Loucy (cell line): Measurements from ENCODE around the gene ZDHHC12.

ENCODE experiments used
- CTCF ChIP-seq: fragments of 200-600 bp; sonication (generic); conservative IDR thresholded peaks from 2 replicates; pipeline ENCODE4 v1.5.1; 2014; ENCODE audit warnings: mild to moderate bottlenecking, antibody characterized with exemption, low read length
- EZH2phosphoT487 ChIP-seq: fragments of 200-600 bp; IDR thresholded peaks from 2 replicates; pipeline ENCODE4 v1.6.1; 2018; ENCODE audit warnings: antibody characterized with exemption, mild to moderate bottlenecking, moderate library complexity, borderline replicate concordance

- TF ChIP-seq CTCF (no peak), EZH2phosphoT487 (no peak)
Measured at GRCh38 chr9:128731691-128732090, 7.8 kb upstream of the ZDHHC12 start.
